WTC11 (cell line): ENCODE data around the gene SERPINA4.

ENCODE experiments used
- CTCF ChIP-seq: fragments of 200-600 bp; IDR thresholded peaks from 2 replicates; pipeline ENCODE4 v1.8.0; 2022; ENCODE audit warnings: antibody characterized with exemption
- MAX ChIP-seq: sonication (generic); formaldehyde crosslinking; IDR thresholded peaks from 2 replicates; pipeline ENCODE4 v1.8.0; 2022; ENCODE audit warnings: mild to moderate bottlenecking, missing genetic modification reagents
- USF2 ChIP-seq: sonication (generic); formaldehyde crosslinking; IDR thresholded peaks from 2 replicates; pipeline ENCODE4 v1.8.1; 2023; ENCODE audit warnings: mild to moderate bottlenecking, missing genetic modification reagents, moderate library complexity

GRCh38 chr14:94594441-94594840 is 33.2 kb downstream of the SERPINA4 start:
- TF ChIP-seq USF2 (CRISPR knock-in tag) (no peak), CTCF (no peak), MAX (CRISPR knock-in tag) (no peak)
